ENCODE results near the gene ATP8A2.

Gene ATP8A2

GRCh38 chr13:25927932-25928331, 556.2 kb downstream of the ATP8A2 start:
- H3K9ac ChIP-seq (ENCODE audit: insufficient read length) = no peak overlapping the region
- peak overlapping the region; percentile 36; the same call in 1 of the 2 replicates for H3K4me3 ChIP-seq
- TF ChIP-seq FOXP2 (optimal IDR thresholded peaks at IDR 0.05; ENCODE audit: control extremely low read depth, extremely low read length, insufficient read depth) (no peak), EZH2 (IDR thresholded peaks at IDR 0.05) (no peak), POLR2AphosphoS5 (IDR thresholded peaks at IDR 0.05; ENCODE audit: borderline replicate concordance, low read depth, low read length) (no peak)
- H3K27ac ChIP-seq = 0 out of 2 replicates have a peak overlapping the region, but pooled peaks have one; percentile 7
- H3K36me3 ChIP-seq (ENCODE audit: insufficient read depth, low read length) = no peaks in the 10 kb centered on the region
- no peak for DNase-seq (ENCODE audit: low read depth, low spot score)
- no peaks in the 10 kb centered on the region for H3K9me3 ChIP-seq (ENCODE audit: low read depth, low read length)

GRCh38 chr13:25928941-25929505, 557.2 kb downstream of the ATP8A2 start:
- no peak overlapping the region for H3K4me3 ChIP-seq
- no peak for TF ChIP-seq FOXP2 (optimal IDR thresholded peaks at IDR 0.05; ENCODE audit: control extremely low read depth, extremely low read length, insufficient read depth)
- TF ChIP-seq EZH2 (IDR thresholded peaks at IDR 0.05) = no peak
- no peaks in the 10 kb centered on the region for H3K36me3 ChIP-seq (ENCODE audit: insufficient read depth, low read length)
- H3K9ac ChIP-seq (ENCODE audit: insufficient read length) = no peak overlapping the region
- DNase-seq (ENCODE audit: low read depth, low spot score) = no peak
- no peak overlapping the region for H3K27ac ChIP-seq
- H3K9me3 ChIP-seq (ENCODE audit: low read depth, low read length) = no peaks in the 10 kb centered on the region

GRCh38 chr13:25929816-25930215, 558.0 kb downstream of the ATP8A2 start:
- Histone ChIP-seq H3K36me3 (ENCODE audit: insufficient read depth, low read length) (no peaks in the 10 kb centered on the region), H3K9me3 (ENCODE audit: low read depth, low read length) (no peaks in the 10 kb centered on the region), H3K9ac (ENCODE audit: insufficient read length) (no peak overlapping the region), H3K4me3 (no peak overlapping the region), H3K27ac (no peak overlapping the region)
- no peak for TF ChIP-seq EZH2 (IDR thresholded peaks at IDR 0.05)
- TF ChIP-seq POLR2AphosphoS5 (IDR thresholded peaks at IDR 0.05; ENCODE audit: borderline replicate concordance, low read depth, low read length) = no peak
- no peak for TF ChIP-seq FOXP2 (optimal IDR thresholded peaks at IDR 0.05; ENCODE audit: control extremely low read depth, extremely low read length, insufficient read depth)
- DNase-seq (ENCODE audit: low read depth, low spot score) = no peak

- Histone ChIP-seq H3K9me3 (ENCODE audit: low read depth, low read length) (no peaks in the 10 kb centered on the region), H3K36me3 (ENCODE audit: insufficient read depth, low read length) (no peaks in the 10 kb centered on the region), H3K27ac (no peak overlapping the region), H3K9ac (ENCODE audit: insufficient read length) (no peak overlapping the region), H3K4me3 (no peak overlapping the region)
- no peak for TF ChIP-seq POLR2AphosphoS5 (IDR thresholded peaks at IDR 0.05; ENCODE audit: borderline replicate concordance, low read depth, low read length)
- no peak for TF ChIP-seq EZH2 (IDR thresholded peaks at IDR 0.05)
- TF ChIP-seq FOXP2 (optimal IDR thresholded peaks at IDR 0.05; ENCODE audit: control extremely low read depth, extremely low read length, insufficient read depth) = no peak
- DNase-seq (ENCODE audit: low read depth, low spot score) = no peak
Measured at GRCh38 chr13:25930653-25931052, 558.9 kb downstream of the ATP8A2 start.

GRCh38 chr13:25932365-25932764, 560.6 kb downstream of the ATP8A2 start:
- DNase-seq (ENCODE audit: low read depth, low spot score) = no peak
- no peak for TF ChIP-seq FOXP2 (optimal IDR thresholded peaks at IDR 0.05; ENCODE audit: control extremely low read depth, extremely low read length, insufficient read depth)
- TF ChIP-seq EZH2 (IDR thresholded peaks at IDR 0.05) = no peak
- TF ChIP-seq POLR2AphosphoS5 (IDR thresholded peaks at IDR 0.05; ENCODE audit: borderline replicate concordance, low read depth, low read length) = no peak
- no peak overlapping the region for H3K27ac ChIP-seq
- no peak overlapping the region for H3K9ac ChIP-seq (ENCODE audit: insufficient read length)
- no peak overlapping the region for H3K4me3 ChIP-seq
- no peaks in the 10 kb centered on the region for H3K36me3 ChIP-seq (ENCODE audit: insufficient read depth, low read length)
- H3K9me3 ChIP-seq (ENCODE audit: low read depth, low read length) = no peaks in the 10 kb centered on the region

- H3K9ac ChIP-seq (ENCODE audit: insufficient read length) = no peak overlapping the region
- DNase-seq (ENCODE audit: low read depth, low spot score) = no peak
- H3K36me3 ChIP-seq (ENCODE audit: insufficient read depth, low read length) = no peaks in the 10 kb centered on the region
- no peak overlapping the region for H3K27ac ChIP-seq
- H3K9me3 ChIP-seq (ENCODE audit: low read depth, low read length) = no peaks in the 10 kb centered on the region
- H3K4me3 ChIP-seq = no peak overlapping the region
- no peak for TF ChIP-seq EZH2 (IDR thresholded peaks at IDR 0.05)
- no peak for TF ChIP-seq FOXP2 (optimal IDR thresholded peaks at IDR 0.05; ENCODE audit: control extremely low read depth, extremely low read length, insufficient read depth)
- no peak for TF ChIP-seq POLR2AphosphoS5 (IDR thresholded peaks at IDR 0.05; ENCODE audit: borderline replicate concordance, low read depth, low read length)
Measured at GRCh38 chr13:25933520-25933919, 561.7 kb downstream of the ATP8A2 start.

- no peak overlapping the region for H3K27ac ChIP-seq
- no peak for TF ChIP-seq POLR2AphosphoS5 (IDR thresholded peaks at IDR 0.05; ENCODE audit: borderline replicate concordance, low read depth, low read length)
- no peak for TF ChIP-seq FOXP2 (optimal IDR thresholded peaks at IDR 0.05; ENCODE audit: control extremely low read depth, extremely low read length, insufficient read depth)
- no peak for TF ChIP-seq EZH2 (IDR thresholded peaks at IDR 0.05)
- DNase-seq (ENCODE audit: low read depth, low spot score) = no peak
- no peaks in the 10 kb centered on the region for H3K9me3 ChIP-seq (ENCODE audit: low read depth, low read length)
- no peak overlapping the region for H3K4me3 ChIP-seq
- H3K36me3 ChIP-seq (ENCODE audit: insufficient read depth, low read length) = no peaks in the 10 kb centered on the region
- no peak overlapping the region for H3K9ac ChIP-seq (ENCODE audit: insufficient read length)
Measured at GRCh38 chr13:25934127-25934526, 562.4 kb downstream of the ATP8A2 start.

GRCh38 chr13:25939961-25940687, 568.4 kb downstream of the ATP8A2 start:
- Histone ChIP-seq H3K27ac (no peak overlapping the region), H3K9me3 (ENCODE audit: low read depth, low read length) (no peaks in the 10 kb centered on the region), H3K4me3 (no peak overlapping the region), H3K36me3 (ENCODE audit: insufficient read depth, low read length) (no peaks in the 10 kb centered on the region), H3K9ac (ENCODE audit: insufficient read length) (no peak overlapping the region)
- TF ChIP-seq FOXP2 (optimal IDR thresholded peaks at IDR 0.05; ENCODE audit: control extremely low read depth, extremely low read length, insufficient read depth) (no peak), POLR2AphosphoS5 (IDR thresholded peaks at IDR 0.05; ENCODE audit: borderline replicate concordance, low read depth, low read length) (no peak), EZH2 (IDR thresholded peaks at IDR 0.05) (no peak)
- DNase-seq (ENCODE audit: low read depth, low spot score) = no peak
